Peyer's patch (tissue), 4 donors: Measurements from ENCODE around the gene KIRREL3.

Experiments used
- CTCF ChIP-seq, 6 experiments: fragments of 450-650 bp in 4 of 6; fragments of 200-600 bp in 2 of 6; sonication (generic) in 1 of 6; IDR thresholded peaks; one replicate each; pipeline ENCODE4 v1.5.1; 2017 to 2019; ENCODE audit warnings: antibody characterized with exemption in 6 of 6, mild to moderate bottlenecking in 3 of 6, moderate library complexity in 1 of 6
- POLR2A ChIP-seq, 2 donors: fragments of 450-650 bp; IDR thresholded peaks; one replicate each; pipeline ENCODE4 v1.5.1; 2017; ENCODE audit warnings: antibody characterized with exemption in 2 of 2, mild to moderate bottlenecking in 2 of 2, moderate library complexity in 2 of 2

- TF ChIP-seq POLR2A (IDR thresholded peaks at IDR 0.05), result no peak
- TF ChIP-seq CTCF (IDR thresholded peaks at IDR 0.05), result no peak
Measured at GRCh38 chr11:126502159-126502558, 498.4 kb downstream of the KIRREL3 start.
